ENCODE measurements around the gene CCDC88A.

Gene CCDC88A

DNA sequence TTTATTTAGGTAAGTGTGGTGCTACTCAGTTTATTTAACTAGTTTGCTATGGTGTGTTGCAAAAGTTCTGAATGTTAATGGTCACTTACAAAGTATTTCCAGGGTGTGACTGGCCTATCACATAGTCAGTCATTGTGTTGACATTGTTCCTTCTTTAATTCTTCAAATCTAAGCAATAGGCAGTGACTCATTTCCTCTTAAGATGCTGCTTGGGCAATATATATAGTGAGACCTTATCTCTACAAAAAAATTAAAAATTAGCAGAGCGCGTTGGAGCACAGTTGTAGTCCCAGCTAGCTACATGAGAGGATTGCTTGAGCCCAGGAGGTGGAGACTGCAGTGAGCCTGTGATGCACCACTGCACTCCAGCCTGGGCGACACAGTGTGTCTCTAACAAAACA lies 5.8 kb upstream of the CCDC88A start:
- peak in 6 of 11 experiments; percentile 29 to 93 (median 70); a peak in 10 of 22 replicates for TF ChIP-seq Cebpa-rat (IDR thresholded peaks at IDR 0.05)
- Histone ChIP-seq H3K27me3 (no peaks in the 10 kb centered on the region), H3K36me3 (no peaks in the 10 kb centered on the region), H3K27ac (peak overlapping the region in 10 of 11 experiments; percentile 42 to 95 (median 69); a peak in 19 of 22 replicates), H3K4me1 (peaks cover 34 to 96% (median 53%) of the 10 kb centered on the region in 10 experiments), H3K4me3 (peak overlapping the region in 3 of 10 experiments; percentile 7 to 18 (median 10); a peak in 3 of 20 replicates), H3K4me2 (peak overlapping the region; percentile 26 to 92 (median 69); a peak in 20 of 22 replicates), H3K9me3 (replicated peaks in 1 of 11) (no peaks in the 10 kb centered on the region), H3K9ac (peak overlapping the region in 7 of 11 experiments; percentile 15 to 71 (median 56); a peak in 10 of 22 replicates), H4K20me1 (no peaks in the 10 kb centered on the region)

DNA sequence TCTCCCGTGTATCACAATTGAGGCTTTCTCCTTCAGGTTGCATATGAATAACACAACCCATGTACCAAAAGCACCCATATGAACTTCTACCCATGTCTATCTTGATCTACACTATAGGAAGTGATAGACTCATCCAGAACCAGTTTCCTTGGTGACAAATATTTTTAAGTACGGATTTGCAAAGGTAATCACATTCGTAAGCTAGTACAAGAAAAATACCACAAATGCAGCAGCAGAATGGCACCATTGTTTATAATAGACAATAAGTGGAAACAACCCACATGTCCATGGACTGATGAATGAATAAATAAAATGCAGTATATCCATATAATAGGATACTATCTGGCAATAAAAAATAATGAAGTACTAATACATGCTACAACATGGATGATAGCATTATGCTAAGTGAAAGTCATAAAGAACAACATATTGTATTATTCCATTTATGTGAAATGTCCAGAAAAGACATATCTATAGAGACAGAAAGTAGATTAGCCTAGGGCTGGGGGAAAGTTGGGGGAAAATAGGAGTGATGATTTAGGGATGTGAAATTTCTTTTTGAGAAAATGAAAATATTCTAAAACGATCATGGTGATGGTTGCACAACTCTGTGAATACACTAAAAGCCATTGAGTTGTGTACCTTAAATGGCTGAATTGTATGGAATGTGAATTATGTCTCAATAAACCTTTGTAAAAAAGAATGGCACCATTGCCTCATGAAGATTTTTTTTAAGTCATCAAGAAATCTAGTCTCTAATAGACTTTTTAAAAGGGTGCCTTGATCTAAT lies 3.4 kb upstream of the CCDC88A start:
- Histone ChIP-seq H3K4me3 (no peak overlapping the region), H3K9me3 (replicated peaks in 1 of 11) (no peaks in the 10 kb centered on the region), H3K36me3 (no peaks in the 10 kb centered on the region), H3K27me3 (no peaks in the 10 kb centered on the region), H3K9ac (peak overlapping the region in 2 of 11 experiments; percentile 32 to 51; a peak in 3 of 22 replicates), H3K27ac (peak overlapping the region in 6 of 11 experiments; percentile 43 to 97 (median 90); a peak in 9 of 22 replicates), H4K20me1 (no peaks in the 10 kb centered on the region; a peak in 2 of 22 replicates), H3K4me2 (peak overlapping the region in 10 of 11 experiments; percentile 65 to 92 (median 80); a peak in 17 of 22 replicates), H3K4me1 (peaks cover 35 to 74% (median 54%) of the 10 kb centered on the region in 10 experiments)
- no peak for TF ChIP-seq Cebpa-rat (IDR thresholded peaks at IDR 0.05)

DNA sequence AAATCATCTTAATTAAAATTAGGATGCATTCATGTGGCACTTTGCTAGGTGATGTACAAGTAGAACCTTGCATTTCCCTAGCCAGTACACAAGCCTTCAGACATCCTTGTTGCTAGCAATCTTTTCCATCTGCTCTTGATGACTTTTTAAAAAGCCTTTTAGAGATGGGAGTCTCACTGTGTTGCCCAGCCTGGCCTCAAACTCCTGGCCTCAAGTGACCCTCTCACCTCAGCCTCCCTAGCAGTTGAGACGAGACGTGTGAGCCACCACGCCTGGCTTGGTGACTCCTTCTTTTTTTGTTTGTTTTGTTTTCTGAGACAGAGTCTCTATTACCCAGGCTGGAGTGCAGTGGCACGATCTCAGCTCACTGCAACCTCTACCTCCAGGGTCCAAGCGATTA lies 1.7 kb upstream of the CCDC88A start:
- Histone ChIP-seq H3K4me1 (peaks cover 42 to 63% (median 56%) of the 10 kb centered on the region in 10 experiments), H3K9ac (peak overlapping the region in 2 of 11 experiments; percentile 45 to 48; a peak in 2 of 22 replicates), H3K27ac (peak overlapping the region in 9 of 11 experiments; percentile 21 to 97 (median 95); a peak in 11 of 22 replicates), H3K36me3 (no peaks in the 10 kb centered on the region), H3K4me3 (no peak overlapping the region; a peak in 1 of 20 replicates), H3K27me3 (no peaks in the 10 kb centered on the region), H3K9me3 (replicated peaks in 1 of 11) (no peaks in the 10 kb centered on the region), H3K4me2 (peak overlapping the region; percentile 65 to 92 (median 80); a peak in 21 of 22 replicates), H4K20me1 (peaks cover 0 to 8% (median 0%) of the 10 kb centered on the region in 11 experiments; a peak in 4 of 22 replicates)
- TF ChIP-seq Cebpa-rat (IDR thresholded peaks at IDR 0.05): no peak

DNA sequence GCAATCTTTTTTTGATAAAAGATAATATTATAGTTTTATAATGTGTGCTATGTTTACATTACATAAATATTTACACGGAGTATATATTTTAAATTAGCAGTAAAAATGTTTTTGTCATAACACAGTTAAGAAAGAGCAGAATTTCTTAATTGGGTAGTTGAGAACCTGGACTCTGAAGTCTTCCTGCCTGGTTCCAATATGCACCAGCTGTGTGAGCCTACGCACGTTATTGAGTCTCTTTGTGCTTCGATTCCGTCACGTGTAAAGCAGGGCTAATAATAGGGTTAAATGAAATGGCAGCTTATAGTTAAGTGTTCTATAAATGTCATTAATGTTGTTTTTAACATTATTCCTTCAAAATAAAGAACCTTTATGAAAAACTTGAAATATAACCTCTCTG lies 1.2 kb upstream of the CCDC88A start:
- Histone ChIP-seq H3K9me3 (replicated peaks in 1 of 11) (no peaks in the 10 kb centered on the region), H3K9ac (peak overlapping the region in 10 of 11 experiments; percentile 48 to 98 (median 97); a peak in 12 of 22 replicates), H3K4me3 (peak overlapping the region; percentile 82 to 95 (median 88); a peak in 17 of 20 replicates), H3K4me1 (peaks cover 41 to 61% (median 53%) of the 10 kb centered on the region in 10 experiments), H4K20me1 (peaks cover 0 to 10% (median under 1%) of the 10 kb centered on the region in 11 experiments; a peak in 10 of 22 replicates), H3K36me3 (peaks cover 0 to 2% (median 0%) of the 10 kb centered on the region in 11 experiments; a peak in 1 of 22 replicates), H3K27me3 (no peaks in the 10 kb centered on the region), H3K27ac (peak overlapping the region in 10 of 11 experiments; percentile 55 to 97 (median 95); a peak in 16 of 22 replicates), H3K4me2 (peak overlapping the region; percentile 65 to 92 (median 80))
- TF ChIP-seq Cebpa-rat (IDR thresholded peaks at IDR 0.05): no peak

DNA sequence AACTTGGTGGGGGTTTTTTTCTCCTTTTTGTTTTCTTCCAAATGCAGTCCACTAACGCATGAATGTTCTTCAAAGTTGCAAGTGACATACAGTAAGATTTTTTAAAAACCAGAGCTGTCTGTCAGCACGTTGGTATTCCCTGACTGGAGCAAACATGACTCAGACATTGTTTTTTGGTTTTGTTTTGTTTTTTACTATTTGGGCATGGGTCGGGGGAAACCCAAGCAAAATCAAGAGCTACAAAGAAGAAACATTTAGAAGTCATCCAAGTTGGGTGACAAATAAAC lies 726 bp upstream of the CCDC88A start:
- no peak for TF ChIP-seq Cebpa-rat (IDR thresholded peaks at IDR 0.05)
- peaks cover 1 to 15% (median 6%) of the 10 kb centered on the region in 11 experiments; a peak in 14 of 22 replicates for H4K20me1 ChIP-seq
- H3K36me3 ChIP-seq: peaks cover 0 to 7% (median 3%) of the 10 kb centered on the region in 11 experiments; a peak in 11 of 22 replicates
- peak overlapping the region; percentile 48 to 98 (median 97); a peak in 21 of 22 replicates for H3K9ac ChIP-seq
- H3K27ac ChIP-seq: peak overlapping the region; percentile 7 to 97 (median 95); a peak in 21 of 22 replicates
- no peaks in the 10 kb centered on the region for H3K9me3 ChIP-seq (replicated peaks in 1 of 11)
- H3K4me1 ChIP-seq: peaks cover 41 to 61% (median 53%) of the 10 kb centered on the region in 10 experiments
- peak overlapping the region; percentile 82 to 95 (median 88) for H3K4me3 ChIP-seq
- H3K27me3 ChIP-seq: no peaks in the 10 kb centered on the region
- peak overlapping the region; percentile 65 to 92 (median 80) for H3K4me2 ChIP-seq

DNA sequence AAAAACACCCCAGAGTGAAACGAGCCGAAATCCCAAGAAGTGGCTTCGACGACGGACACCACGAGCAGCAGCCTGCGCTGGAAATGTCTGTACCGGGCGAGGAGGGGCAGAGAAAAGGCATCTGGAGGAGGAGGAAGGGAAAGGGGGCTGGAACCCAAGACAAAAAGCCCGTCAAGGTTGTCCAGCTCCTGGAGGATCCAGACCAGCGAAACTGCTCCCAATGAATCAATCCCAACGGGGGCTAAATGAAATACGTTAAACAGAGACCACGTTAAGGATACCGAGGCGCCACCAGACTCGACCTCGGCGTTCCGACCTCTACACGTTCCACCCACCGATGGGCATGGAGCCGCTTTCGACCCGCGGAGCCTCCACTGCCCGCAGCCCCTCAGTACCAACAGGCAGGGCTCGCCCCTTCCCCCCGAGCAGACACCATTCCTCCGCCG lies 400 bp downstream of the CCDC88A start:
- Histone ChIP-seq H3K9me3 (replicated peaks in 1 of 11) (no peaks in the 10 kb centered on the region), H3K4me3 (peak overlapping the region; percentile 82 to 95 (median 88)), H3K4me2 (peak overlapping the region; percentile 64 to 90 (median 81)), H4K20me1 (peaks cover 5 to 27% (median 11%) of the 10 kb centered on the region in 11 experiments; a peak in 14 of 22 replicates), H3K36me3 (peaks cover 3 to 18% (median 13%) of the 10 kb centered on the region in 11 experiments; a peak in 14 of 22 replicates), H3K4me1 (peaks cover 42 to 59% (median 52%) of the 10 kb centered on the region in 10 experiments), H3K27ac (peak overlapping the region; percentile 88 to 97 (median 95)), H3K9ac (peak overlapping the region; percentile 92 to 98 (median 97)), H3K27me3 (no peaks in the 10 kb centered on the region)
- no peak for TF ChIP-seq Cebpa-rat (IDR thresholded peaks at IDR 0.05)

DNA sequence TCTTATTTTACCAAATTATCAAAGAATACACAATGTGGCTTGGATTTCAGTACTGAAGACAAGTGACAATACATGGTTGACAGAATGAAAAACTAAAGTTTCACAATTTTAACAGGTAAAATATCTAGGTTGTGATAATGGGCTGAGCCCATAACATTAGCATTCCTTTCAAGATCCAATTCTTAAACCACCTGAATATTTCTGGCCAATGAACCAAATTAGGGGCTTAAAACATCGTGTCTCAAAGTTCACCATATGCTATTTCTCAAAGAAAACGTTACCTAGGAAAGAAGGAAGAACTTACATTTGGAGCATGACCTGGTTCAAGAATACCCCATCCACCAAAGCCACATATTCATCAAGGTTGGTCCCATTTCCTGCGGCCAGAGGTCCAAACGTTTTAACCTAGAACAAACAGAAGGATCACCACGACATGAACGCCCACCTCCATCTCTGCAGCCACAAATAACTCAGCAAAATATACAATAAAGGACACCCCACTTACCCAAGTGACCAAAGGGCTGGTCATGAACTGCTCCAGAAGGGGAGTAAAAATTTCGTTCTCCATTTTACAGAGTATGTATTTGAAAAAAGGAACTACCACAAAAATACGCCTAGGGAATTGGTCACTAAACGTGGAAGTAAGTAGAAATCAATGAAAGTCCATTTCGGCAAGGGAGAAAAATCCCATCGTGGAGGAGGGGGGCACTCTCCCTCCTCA lies 984 bp downstream of the CCDC88A start:
- Histone ChIP-seq H3K4me1 (peaks cover 42 to 58% (median 51%) of the 10 kb centered on the region in 10 experiments), H3K4me3 (peak overlapping the region; percentile 82 to 95 (median 88)), H3K9ac (peak overlapping the region; percentile 92 to 98 (median 97)), H4K20me1 (peaks cover 5 to 32% (median 13%) of the 10 kb centered on the region in 11 experiments; a peak in 15 of 22 replicates), H3K4me2 (peak overlapping the region; percentile 64 to 90 (median 81)), H3K27me3 (no peaks in the 10 kb centered on the region), H3K9me3 (replicated peaks in 1 of 11) (no peaks in the 10 kb centered on the region), H3K36me3 (peaks cover 5 to 24% (median 19%) of the 10 kb centered on the region in 11 experiments; a peak in 21 of 22 replicates), H3K27ac (peak overlapping the region; percentile 88 to 97 (median 95))
- no peak for TF ChIP-seq Cebpa-rat (IDR thresholded peaks at IDR 0.05)

DNA sequence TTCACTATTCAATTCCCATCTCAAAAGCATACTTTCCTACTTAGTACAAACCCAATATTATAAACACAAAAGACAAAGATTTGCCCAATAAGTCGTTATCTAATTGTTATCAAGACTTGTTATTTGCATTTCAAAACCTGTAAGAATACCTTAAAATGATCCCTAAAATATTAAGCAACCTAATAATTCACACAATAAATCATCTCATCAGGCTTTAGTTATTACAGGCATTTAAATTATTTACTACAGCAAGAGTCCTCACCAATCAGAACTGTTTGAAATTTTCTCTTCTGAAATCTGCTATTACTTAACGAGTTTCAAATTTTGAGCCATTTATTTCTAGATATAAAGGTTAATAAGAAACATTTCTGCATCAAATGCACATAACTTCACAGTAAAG lies 1.6 kb downstream of the CCDC88A start:
- Histone ChIP-seq H3K27me3 (no peaks in the 10 kb centered on the region), H3K27ac (peak overlapping the region; percentile 88 to 97 (median 95); a peak in 19 of 22 replicates), H3K9me3 (replicated peaks in 1 of 11) (no peaks in the 10 kb centered on the region), H3K9ac (peak overlapping the region; percentile 92 to 98 (median 97)), H3K4me2 (peak overlapping the region; percentile 64 to 90 (median 81); a peak in 21 of 22 replicates), H3K4me3 (peak overlapping the region; percentile 82 to 95 (median 88)), H3K36me3 (peaks cover 11 to 30% (median 25%) of the 10 kb centered on the region in 11 experiments), H3K4me1 (peaks cover 42 to 58% (median 51%) of the 10 kb centered on the region in 10 experiments), H4K20me1 (peaks cover 5 to 38% (median 19%) of the 10 kb centered on the region in 11 experiments; a peak in 17 of 22 replicates)
- TF ChIP-seq Cebpa-rat (IDR thresholded peaks at IDR 0.05): no peak

Measured in BLaER1 treated with 17β-estradiol and CSF1 and Interleukin-3, amounts not matched to agents 10 nM and 100 nM (cell line).